SJSA1 (cell line): ENCODE measurements around the gene KCNG2. TPM values are rescaled to one million over a fixed set of nuclear protein-coding genes. Genes with fewer than 3 reads are reported as not detected.

Experiments used
- DNase-seq, 2 experiments: peaks; one replicate each; pipeline ENCODE4 v3.0.0-alpha.2; 2015 to 2020; ENCODE audit warnings: low spot score in 2 of 2, low read depth in 1 of 2
- H3K27ac ChIP-seq: fragments of 250-450 bp; sonication (Bioruptor Pico); 2 replicates; pipeline ENCODE4 v1.5.1; 2020; ENCODE audit warnings: mild to moderate bottlenecking, moderate library complexity
- H3K27me3 ChIP-seq: fragments of 250-450 bp; sonication (Bioruptor Pico); replicated peaks from 2 replicates; pipeline ENCODE4 v1.5.1; 2020; ENCODE audit warnings: mild to moderate bottlenecking, moderate library complexity
- H3K36me3 ChIP-seq: fragments of 250-450 bp; sonication (Bioruptor Pico); 2 replicates; pipeline ENCODE4 v1.5.1; 2020; ENCODE audit warnings: mild to moderate bottlenecking
- H3K4me1 ChIP-seq: fragments of 250-450 bp; sonication (Bioruptor Pico); replicated peaks from 2 replicates; pipeline ENCODE4 v1.6.1; 2021; ENCODE audit warnings: mild to moderate bottlenecking
- H3K4me3 ChIP-seq: fragments of 250-450 bp; sonication (Bioruptor Pico); 2 replicates; pipeline ENCODE4 v1.5.1; 2020; ENCODE audit warnings: mild to moderate bottlenecking
- H3K9me3 ChIP-seq: fragments of 250-450 bp; sonication (Bioruptor Pico); replicated peaks from 2 replicates; pipeline ENCODE4 v1.5.1; 2020; ENCODE audit warnings: mild to moderate bottlenecking
- total RNA-seq: library from RNA; depleted of rRNA; stranded (reverse); fragments of >200 nt; shearing (Covaris generic); gene quantifications from 2 replicates; pipeline ENCODE4 v1.2.3, GENCODE V29; 2014; rRNA removed

KCNG2 gene
- total RNA-seq, 1 experiment from 2014 or later: not detected

DNA sequence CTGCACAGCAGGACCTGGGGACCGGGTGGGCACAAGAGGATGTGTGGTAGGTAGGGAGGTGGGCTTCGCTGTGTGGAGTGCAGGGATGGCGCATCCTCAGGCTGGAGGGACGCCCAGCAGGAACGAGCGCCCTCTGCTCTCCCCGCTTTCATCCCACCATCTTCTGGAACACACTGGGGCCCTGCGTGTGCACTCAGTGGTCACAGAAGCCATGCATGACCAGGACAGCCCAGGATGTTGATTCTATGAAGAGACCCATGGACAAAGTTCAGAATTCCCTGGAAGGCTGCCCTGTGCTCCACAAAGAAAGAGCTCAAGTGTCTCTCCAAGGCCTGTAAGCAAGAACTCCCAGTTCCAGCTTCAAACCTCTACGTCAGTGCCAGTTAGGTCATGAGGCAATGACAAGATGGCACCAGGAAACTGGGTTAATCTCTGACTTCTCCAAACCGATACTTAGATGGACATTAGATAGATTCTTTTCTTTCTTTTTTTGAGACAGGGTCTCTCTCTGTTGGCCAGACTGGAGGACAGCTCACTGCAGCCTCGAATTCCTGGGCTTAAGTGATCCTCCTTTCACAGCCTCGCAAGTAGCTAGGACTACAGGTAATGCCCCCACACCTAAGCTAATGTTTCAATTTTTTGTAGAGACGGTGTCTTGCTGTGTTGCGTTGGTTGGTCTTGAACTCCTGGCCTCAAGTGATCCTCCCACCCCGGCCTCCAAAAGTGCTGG is 150.3 kb downstream of the KCNG2 start:
- Histone ChIP-seq H3K36me3 (peaks cover 23% of the 10 kb centered on the region), H3K9me3 (peaks cover 4% of the 10 kb centered on the region), H3K4me3 (no peak overlapping the region), H3K27ac (no peak overlapping the region), H3K4me1 (peaks cover 14% of the 10 kb centered on the region), H3K27me3 (no peaks in the 10 kb centered on the region)
- no peak for DNase-seq

DNA sequence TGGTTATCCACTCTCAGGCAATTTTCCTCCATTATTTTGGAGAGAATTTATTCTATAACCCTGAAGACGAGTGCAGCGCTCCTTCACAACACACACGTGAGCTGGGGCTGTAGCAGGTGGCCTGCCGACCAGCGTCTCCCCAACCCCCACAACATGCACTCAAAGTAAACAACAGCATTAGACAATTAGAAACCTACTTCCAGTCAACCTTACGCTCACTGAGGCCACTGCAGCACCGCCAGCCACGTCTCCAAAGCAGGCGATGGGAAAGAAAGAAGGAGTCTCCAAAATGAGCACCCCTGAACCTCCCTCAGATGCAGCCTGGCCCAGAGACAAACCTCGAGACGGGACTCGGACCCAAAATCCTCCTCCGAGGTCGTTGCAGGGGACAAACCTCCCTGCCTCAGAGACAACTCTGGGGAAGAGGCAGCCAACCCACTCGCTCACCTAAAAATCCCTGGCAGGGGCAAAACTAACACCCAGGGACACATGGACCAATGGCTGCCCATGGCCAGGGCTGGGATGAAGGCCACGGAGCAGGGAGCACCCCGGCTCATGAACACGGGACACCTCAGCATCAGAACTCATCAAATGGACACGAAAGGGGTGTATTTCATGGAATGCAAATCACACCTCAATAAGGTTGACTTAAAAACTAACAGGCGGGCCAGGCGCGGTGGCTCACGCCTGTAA is 151.1 kb downstream of the KCNG2 start:
- no peak for DNase-seq
- Histone ChIP-seq H3K4me1 (peaks cover 14% of the 10 kb centered on the region), H3K9me3 (peaks cover 4% of the 10 kb centered on the region), H3K4me3 (no peak overlapping the region), H3K27ac (no peak overlapping the region), H3K27me3 (no peaks in the 10 kb centered on the region), H3K36me3 (peaks cover 22% of the 10 kb centered on the region)

Other genes with a start within 250 kb of the KCNG2 start
- gene CTDP1, start 118.1 kb upstream of the KCNG2 start, total RNA-seq: 23.0 TPM in 2 replicates
- 37.7 and 41.2 TPM in 2 replicates for gene SLC66A2, start 153.7 kb downstream of the KCNG2 start, total RNA-seq
- 18.1 and 45.0 TPM in 2 replicates for gene HSBP1L1, start 166.7 kb downstream of the KCNG2 start, total RNA-seq
- 97.6 and 190 TPM in 2 replicates for gene TXNL4A, start 190.6 kb downstream of the KCNG2 start, total RNA-seq
- 45.5 and 58.7 TPM in 2 replicates for gene RBFA, start 236.5 kb downstream of the KCNG2 start, total RNA-seq